DND-41 (cell line): ENCODE data around the gene PLSCR3.

Source experiments
- EZH2 ChIP-seq: IDR thresholded peaks from 3 replicates; pipeline ENCODE4 v1.6.1; 2012; ENCODE audit warnings: borderline replicate concordance, low read depth, mild to moderate bottlenecking, moderate library complexity, low read length, inconsistent platforms; ENCODE audit not compliant: severe bottlenecking
- TF ChIP-seq, protein P1 (sequence below): IDR thresholded peaks from 2 replicates; pipeline ENCODE4 v1.5.1; 2012; ENCODE audit warnings: borderline replicate concordance, low read length, moderate library complexity, mild to moderate bottlenecking; ENCODE audit not compliant: poor library complexity, severe bottlenecking; ENCODE audit errors: extremely low read depth

- TF ChIP-seq, protein P1, sequence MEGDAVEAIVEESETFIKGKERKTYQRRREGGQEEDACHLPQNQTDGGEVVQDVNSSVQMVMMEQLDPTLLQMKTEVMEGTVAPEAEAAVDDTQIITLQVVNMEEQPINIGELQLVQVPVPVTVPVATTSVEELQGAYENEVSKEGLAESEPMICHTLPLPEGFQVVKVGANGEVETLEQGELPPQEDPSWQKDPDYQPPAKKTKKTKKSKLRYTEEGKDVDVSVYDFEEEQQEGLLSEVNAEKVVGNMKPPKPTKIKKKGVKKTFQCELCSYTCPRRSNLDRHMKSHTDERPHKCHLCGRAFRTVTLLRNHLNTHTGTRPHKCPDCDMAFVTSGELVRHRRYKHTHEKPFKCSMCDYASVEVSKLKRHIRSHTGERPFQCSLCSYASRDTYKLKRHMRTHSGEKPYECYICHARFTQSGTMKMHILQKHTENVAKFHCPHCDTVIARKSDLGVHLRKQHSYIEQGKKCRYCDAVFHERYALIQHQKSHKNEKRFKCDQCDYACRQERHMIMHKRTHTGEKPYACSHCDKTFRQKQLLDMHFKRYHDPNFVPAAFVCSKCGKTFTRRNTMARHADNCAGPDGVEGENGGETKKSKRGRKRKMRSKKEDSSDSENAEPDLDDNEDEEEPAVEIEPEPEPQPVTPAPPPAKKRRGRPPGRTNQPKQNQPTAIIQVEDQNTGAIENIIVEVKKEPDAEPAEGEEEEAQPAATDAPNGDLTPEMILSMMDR = no peak
- no peak for TF ChIP-seq EZH2
Measured at GRCh38 chr17:7403727-7403976, 9.3 kb upstream of the PLSCR3 start.
